Measurements from ENCODE around the gene LANCL3. TPM values are rescaled to one million over a fixed set of nuclear protein-coding genes. Genes with fewer than 3 reads are reported as not detected.

LANCL3 gene
- total RNA-seq, 1 donor: 0.18 TPM

DNA sequence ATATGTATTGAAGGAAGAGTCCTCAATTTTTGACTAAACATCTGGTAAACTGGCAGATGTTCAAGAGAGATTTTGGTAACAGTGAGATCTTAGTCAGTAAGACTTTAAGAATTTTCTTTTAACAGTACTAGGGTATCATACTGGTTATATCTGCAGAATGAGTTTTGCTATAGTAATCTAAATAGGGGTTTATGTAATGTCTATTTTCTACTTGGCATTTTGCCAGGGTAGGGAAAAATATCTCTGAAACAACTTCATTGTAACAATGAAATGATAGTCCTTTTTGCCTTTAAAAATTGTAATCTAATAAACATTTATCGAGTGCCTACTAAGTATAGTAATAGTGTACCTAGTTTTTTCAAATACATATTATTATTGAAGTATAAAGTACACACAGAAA, 146.2 kb downstream of the LANCL3 start:
- DNase-seq (ENCODE audit: low read depth): no peak
- no peak overlapping the region for H3K4me3 ChIP-seq (ENCODE audit: low read depth, low read length)
- TF ChIP-seq, protein P1, sequence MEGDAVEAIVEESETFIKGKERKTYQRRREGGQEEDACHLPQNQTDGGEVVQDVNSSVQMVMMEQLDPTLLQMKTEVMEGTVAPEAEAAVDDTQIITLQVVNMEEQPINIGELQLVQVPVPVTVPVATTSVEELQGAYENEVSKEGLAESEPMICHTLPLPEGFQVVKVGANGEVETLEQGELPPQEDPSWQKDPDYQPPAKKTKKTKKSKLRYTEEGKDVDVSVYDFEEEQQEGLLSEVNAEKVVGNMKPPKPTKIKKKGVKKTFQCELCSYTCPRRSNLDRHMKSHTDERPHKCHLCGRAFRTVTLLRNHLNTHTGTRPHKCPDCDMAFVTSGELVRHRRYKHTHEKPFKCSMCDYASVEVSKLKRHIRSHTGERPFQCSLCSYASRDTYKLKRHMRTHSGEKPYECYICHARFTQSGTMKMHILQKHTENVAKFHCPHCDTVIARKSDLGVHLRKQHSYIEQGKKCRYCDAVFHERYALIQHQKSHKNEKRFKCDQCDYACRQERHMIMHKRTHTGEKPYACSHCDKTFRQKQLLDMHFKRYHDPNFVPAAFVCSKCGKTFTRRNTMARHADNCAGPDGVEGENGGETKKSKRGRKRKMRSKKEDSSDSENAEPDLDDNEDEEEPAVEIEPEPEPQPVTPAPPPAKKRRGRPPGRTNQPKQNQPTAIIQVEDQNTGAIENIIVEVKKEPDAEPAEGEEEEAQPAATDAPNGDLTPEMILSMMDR (IDR thresholded peaks at IDR 0.05; ENCODE audit: insufficient read depth, low read length): no peak

DNA sequence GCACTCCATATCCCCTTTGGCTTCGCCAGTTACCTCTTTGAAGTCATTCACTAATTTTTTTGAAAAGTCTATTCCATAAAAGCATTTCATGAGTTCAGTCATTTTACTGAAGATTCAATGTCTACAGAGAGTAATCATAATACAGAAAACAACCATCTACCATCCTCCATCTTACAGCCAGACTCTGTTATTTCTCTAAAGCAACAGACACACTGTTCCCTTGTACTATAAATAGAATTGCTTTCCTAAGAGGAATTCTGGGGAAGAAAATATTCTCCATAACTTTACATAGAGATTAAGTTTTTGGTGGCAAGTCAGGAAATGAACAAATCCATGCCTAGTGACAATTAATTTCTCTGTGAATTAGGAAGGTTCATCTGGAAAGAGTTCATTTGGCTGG, 151.1 kb downstream of the LANCL3 start:
- H3K4me3 ChIP-seq (ENCODE audit: low read depth, low read length): no peak overlapping the region
- TF ChIP-seq, protein P1 (IDR thresholded peaks at IDR 0.05; ENCODE audit: insufficient read depth, low read length): no peak
- no peak for DNase-seq (ENCODE audit: low read depth)

DNA sequence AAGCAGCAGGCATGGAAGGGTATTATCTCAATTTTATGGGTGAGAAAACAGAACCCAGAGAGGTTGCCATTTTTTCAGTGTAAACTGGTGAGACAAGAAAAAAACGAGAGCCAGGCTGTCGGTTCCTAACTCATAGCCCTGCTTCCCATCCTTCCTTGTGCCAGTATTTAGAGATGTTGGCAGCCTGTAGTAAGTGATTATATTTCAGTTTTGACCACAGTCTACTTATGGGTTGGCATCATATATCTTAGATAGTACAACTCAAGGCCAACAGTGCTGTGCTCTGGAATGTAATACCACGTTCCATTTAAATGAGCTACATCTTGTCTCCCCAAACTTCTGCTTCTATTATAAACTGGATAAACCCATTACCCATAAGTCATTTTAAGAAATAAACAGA, 154.9 kb downstream of the LANCL3 start:
- TF ChIP-seq, protein P1 (IDR thresholded peaks at IDR 0.05; ENCODE audit: insufficient read depth, low read length): no peak
- no peak overlapping the region for H3K4me3 ChIP-seq (ENCODE audit: low read depth, low read length)
- no peak for DNase-seq (ENCODE audit: low read depth)

Other genes starting within 250 kb of the LANCL3 start
- 10.0 and 15.3 TPM in 2 replicates for gene PRRG1, start 222.3 kb upstream of the LANCL3 start, total RNA-seq (ENCODE audit: low replicate concordance)
- 0.09 TPM in 1 of 2 replicates, not detected in the other for gene XK, start 114.1 kb downstream of the LANCL3 start, total RNA-seq (ENCODE audit: low replicate concordance)
- not detected in 2 replicates for gene CYBB, start 208.4 kb downstream of the LANCL3 start, total RNA-seq (ENCODE audit: low replicate concordance)

All from fibroblast of the aortic adventitia (primary cell).